GM12875 (cell line): Measurements from ENCODE around the gene PRSS27.

Experiments
- H3K4me3 ChIP-seq: one replicate; pipeline ENCODE4 v1.5.1; 2011; ENCODE audit warnings: low read depth, low read length, control low read depth
- CTCF ChIP-seq: IDR thresholded peaks from 2 replicates; pipeline ENCODE4 v1.5.1; 2011; ENCODE audit warnings: low read depth, mild to moderate bottlenecking, control low read depth, inconsistent platforms, low read length, moderate library complexity, borderline replicate concordance; ENCODE audit not compliant: insufficient read depth

PRSS27 gene

GRCh38 chr16:2717383-2718263 is 2.4 kb downstream of the PRSS27 start:
- TF ChIP-seq CTCF: no peak
- H3K4me3 ChIP-seq: no peak overlapping the region

- H3K4me3 ChIP-seq: no peak overlapping the region
- TF ChIP-seq CTCF: no peak
These were observed 3.1 kb downstream of the PRSS27 start for GRCh38 chr16:2716948-2717347.

GRCh38 chr16:2715966-2716885 is 3.8 kb downstream of the PRSS27 start:
- no peak overlapping the region for H3K4me3 ChIP-seq
- TF ChIP-seq CTCF: no peak

GRCh38 chr16:2715519-2715918 is 4.5 kb downstream of the PRSS27 start:
- TF ChIP-seq CTCF: no peak
- no peak overlapping the region for H3K4me3 ChIP-seq

GRCh38 chr16:2715064-2715463 is 5.0 kb downstream of the PRSS27 start:
- TF ChIP-seq CTCF: no peak
- no peak overlapping the region for H3K4me3 ChIP-seq

GRCh38 chr16:2713985-2714774 is 5.8 kb downstream of the PRSS27 start:
- H3K4me3 ChIP-seq: no peak overlapping the region
- TF ChIP-seq CTCF: no peak
